Measurements from ENCODE around the gene CSNK2A3.

DNA sequence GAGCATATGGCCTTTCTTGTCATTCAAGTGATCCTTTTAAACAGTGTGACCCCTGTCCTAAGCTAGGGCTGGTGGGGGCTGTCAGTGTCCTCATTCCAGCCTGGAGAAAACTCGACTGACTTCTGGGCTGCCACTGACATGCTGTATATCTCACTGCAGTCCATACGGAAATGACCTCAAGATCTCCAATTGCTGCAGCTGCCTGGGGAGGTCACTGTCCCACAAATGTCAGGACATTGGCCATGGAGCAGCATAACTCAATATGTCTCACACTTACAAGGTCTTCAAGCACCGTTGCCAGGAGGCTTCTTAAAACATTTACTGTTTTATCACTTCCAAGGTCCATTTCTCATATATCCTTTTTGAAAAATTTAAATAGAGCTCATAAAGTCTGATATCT is 27.8 kb upstream of the CSNK2A3 start:
- TF ChIP-seq, protein P1, sequence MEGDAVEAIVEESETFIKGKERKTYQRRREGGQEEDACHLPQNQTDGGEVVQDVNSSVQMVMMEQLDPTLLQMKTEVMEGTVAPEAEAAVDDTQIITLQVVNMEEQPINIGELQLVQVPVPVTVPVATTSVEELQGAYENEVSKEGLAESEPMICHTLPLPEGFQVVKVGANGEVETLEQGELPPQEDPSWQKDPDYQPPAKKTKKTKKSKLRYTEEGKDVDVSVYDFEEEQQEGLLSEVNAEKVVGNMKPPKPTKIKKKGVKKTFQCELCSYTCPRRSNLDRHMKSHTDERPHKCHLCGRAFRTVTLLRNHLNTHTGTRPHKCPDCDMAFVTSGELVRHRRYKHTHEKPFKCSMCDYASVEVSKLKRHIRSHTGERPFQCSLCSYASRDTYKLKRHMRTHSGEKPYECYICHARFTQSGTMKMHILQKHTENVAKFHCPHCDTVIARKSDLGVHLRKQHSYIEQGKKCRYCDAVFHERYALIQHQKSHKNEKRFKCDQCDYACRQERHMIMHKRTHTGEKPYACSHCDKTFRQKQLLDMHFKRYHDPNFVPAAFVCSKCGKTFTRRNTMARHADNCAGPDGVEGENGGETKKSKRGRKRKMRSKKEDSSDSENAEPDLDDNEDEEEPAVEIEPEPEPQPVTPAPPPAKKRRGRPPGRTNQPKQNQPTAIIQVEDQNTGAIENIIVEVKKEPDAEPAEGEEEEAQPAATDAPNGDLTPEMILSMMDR (conservative IDR thresholded peaks at IDR 0.05 in 1 of 2, IDR thresholded peaks at IDR 0.05 in 1 of 2; ENCODE audit: low read depth in 1 of 2, low read length in 2 of 2), result no peak
- TF ChIP-seq EZH2 (IDR thresholded peaks at IDR 0.05; ENCODE audit: low read length, missing control alignments), result no peak

Data from fibroblast of lung (primary cell).